NOMO-1 treated with dmso at 0.1 percent for 144 hours (cell line): Measurements from ENCODE around the gene EXT2.

ENCODE experiments used
- DNase-seq: peaks from one replicate; lab custom pipeline; 2025; ENCODE audit not compliant: unreplicated experiment; lab: John Stamatoyannopoulos, UW

Gene EXT2

DNA sequence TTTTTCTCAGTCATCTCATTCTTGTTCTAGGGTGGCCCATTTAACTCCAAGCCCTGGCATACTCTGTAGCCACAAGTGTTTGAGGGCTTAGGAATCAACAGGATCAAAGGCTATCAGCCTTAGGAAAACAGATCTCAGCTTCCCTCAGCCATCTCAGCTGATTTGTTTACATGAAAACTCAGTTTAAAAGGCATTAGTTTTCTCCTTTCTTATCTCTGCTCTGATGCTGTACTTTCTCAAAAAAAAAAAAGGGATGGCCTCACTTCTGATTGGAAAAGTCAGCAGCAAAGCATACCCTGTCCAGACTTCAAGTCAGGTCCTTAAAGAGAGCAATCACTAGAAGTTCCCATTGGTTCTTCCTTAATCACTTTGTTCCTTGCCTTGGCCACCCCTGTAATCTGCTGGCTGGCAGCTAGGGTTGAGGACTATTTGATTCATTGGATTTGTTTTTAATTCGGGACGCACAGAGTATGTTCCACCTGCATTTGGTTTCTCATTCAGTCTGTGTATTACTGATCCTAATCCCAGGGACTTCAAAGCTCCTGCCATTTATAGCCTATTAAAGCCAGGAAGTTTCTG lies 102.8 kb downstream of the EXT2 start:
- no peak for DNase-seq

- no peak for DNase-seq
Measured at GRCh38 chr11:44199298-44199697, 103.8 kb downstream of the EXT2 start.

GRCh38 chr11:44199816-44200215 lies 104.3 kb downstream of the EXT2 start:
- no peak for DNase-seq

- no peak for DNase-seq
Measured at GRCh38 chr11:44203270-44204043, 108.0 kb downstream of the EXT2 start.

DNA sequence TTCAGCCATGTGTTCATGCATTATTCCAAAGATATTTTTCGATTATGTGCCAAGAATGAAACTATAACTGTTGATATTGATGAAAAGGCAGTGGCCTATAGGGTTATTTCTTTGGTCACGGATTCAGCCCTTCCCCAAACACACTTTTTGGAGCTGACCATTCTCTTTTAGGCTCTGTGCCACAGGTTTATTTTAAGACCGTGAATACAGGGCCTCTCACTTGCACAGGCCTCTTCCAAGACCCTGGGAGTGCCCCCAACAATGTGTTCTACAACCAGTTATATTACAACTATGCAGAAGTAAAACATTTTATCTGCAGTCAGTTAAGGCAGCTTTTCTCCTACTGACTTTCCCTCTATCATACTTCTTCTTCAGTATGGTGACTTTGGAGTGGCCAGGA lies 109.9 kb downstream of the EXT2 start:
- no peak for DNase-seq

DNA sequence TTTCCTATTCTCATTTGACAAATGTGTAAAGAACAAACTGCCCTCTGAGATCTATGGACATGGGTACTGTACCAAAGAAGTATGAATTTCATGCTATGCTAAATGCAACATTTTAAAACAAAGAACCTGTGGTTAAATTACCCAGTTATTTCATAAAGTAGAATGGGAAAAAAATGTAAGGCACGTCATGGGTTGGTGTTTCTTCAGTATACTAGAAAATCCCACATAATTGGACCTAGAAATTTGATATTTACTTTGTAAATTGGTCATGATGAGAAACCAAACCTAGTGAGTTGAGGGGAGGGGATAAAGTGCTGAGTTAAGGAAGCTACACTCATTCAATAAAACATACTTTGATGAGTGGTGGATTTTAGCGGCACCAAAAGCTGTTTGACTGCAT lies 110.4 kb downstream of the EXT2 start:
- DNase-seq, result no peak

- DNase-seq, result no peak
Measured at GRCh38 chr11:44207292-44207691, 111.8 kb downstream of the EXT2 start.

DNA sequence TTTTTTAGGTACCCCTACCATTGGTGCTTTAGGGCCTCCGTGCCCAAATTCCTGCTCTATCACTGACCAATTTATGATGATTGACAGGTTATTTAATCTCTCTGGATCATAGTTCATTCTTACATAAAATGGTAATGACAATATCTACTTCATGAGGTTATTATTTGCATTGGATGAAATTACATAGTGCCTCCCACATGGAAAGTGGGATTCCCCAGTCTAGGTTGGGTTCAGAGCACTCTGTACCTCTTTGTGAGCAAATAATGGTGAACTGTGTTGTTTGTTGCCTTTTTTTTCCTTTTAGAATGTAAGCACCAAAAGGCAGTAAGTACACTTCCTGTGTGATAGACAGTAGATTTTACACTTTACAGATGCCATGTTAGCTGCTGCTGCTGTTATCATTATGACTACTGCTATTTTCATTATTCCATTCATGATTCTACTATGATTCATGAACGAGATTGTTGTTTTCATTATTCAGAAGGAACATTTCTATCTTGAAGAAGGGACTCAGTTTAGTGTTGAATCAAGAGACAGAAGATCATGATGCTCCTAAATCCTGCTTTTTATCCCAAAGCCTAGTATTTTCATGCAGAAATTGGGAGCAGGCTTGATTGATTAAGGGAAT lies 113.6 kb downstream of the EXT2 start:
- DNase-seq, result no peak

DNA sequence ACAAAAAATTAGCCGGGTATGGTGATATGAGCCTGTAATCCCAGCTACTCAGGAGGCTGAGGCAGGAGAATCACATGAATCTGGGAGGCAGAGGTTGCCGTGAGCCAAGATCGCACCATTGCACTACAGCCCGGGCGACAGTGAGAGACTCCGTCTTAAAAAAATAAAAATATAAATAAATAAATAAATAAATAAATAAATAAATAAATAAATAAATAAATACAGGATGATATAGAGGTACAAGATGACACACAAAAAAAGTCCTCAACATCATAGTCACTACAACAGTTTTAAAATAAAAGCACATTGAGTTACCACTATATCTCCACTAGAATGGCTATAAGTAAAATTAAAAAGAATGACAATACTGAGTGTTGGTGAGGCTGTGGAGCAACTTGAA lies 116.7 kb downstream of the EXT2 start:
- DNase-seq, result no peak

DNA sequence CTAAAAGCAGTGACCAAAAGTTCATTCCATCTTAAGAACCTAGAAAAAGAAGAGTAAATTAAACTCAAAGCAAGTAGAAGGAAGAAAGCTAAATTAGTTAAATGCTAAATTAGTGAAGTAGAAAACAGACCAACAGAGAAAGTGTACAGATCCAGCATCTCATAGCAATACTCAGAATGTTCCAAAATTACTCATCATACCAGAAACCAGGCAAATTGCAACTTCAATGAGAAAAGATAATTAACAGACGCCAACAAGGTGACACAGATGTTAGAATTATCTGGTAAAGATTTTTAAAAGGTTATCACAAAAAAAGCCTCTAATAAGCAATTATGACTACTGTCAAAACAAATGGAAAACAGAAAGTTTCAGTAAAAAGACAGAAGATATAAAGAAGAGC lies 117.7 kb downstream of the EXT2 start:
- DNase-seq, result no peak

GRCh38 chr11:44217432-44217831 lies 122.0 kb downstream of the EXT2 start:
- DNase-seq, result no peak

GRCh38 chr11:44219830-44220796 lies 124.6 kb downstream of the EXT2 start:
- no peak for DNase-seq

GRCh38 chr11:44221456-44221855 lies 126.0 kb downstream of the EXT2 start:
- DNase-seq, result no peak

GRCh38 chr11:44221992-44222391 lies 126.5 kb downstream of the EXT2 start:
- no peak for DNase-seq

GRCh38 chr11:44223238-44223637 lies 127.8 kb downstream of the EXT2 start:
- DNase-seq, result no peak

DNA sequence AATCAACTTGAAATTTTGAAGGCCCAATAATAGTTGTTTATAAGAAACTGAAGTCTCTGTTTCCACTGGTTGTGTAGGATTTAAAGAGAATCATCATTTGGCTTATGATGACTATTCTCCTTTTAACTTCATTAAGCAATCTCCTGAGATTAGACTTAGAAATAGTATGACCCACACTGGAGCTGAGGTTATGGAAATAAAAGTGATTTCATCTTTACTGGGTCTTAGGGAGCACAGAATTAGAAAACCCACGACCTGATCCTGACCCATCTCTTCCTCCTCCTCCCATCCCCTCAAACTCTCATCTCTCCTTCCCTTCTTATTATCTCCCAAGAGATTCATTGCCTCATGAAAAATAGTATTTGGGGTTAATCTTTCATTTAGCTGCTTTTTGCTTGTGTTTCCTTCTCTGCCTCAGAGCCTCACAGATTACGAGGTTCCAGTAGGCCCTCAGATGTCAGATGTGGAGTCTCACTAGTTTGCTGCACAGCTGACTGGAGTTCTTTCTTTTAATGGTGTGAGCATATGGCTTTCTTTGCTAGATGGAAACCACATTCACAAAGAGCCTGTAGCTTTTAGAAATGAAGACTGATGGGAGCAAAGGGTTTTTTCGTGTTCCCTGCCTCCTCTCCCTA lies 129.5 kb downstream of the EXT2 start:
- DNase-seq, result no peak

- no peak for DNase-seq
Measured at GRCh38 chr11:44226490-44226889, 131.0 kb downstream of the EXT2 start.

DNA sequence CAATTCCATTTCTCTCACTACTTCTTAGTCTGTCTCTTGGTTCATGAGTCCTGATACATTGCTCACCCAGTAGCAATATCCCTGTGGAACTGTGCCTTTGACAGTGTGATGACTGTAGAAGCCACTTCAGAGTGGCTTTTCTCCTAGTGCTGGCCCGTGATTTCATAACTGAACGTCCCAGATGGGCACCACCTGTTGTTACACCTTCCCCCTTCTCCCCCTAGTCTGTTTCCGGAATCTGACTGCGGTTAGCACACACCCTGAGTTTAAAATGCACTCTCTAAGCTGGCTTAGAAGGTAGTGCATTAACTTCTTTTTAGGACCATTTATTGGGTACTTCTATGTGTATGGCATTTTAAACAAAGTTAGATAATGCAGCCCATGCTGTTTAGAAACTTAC lies 131.5 kb downstream of the EXT2 start:
- no peak for DNase-seq

- DNase-seq, result no peak
Measured at GRCh38 chr11:44228379-44228778, 132.9 kb downstream of the EXT2 start.

DNA sequence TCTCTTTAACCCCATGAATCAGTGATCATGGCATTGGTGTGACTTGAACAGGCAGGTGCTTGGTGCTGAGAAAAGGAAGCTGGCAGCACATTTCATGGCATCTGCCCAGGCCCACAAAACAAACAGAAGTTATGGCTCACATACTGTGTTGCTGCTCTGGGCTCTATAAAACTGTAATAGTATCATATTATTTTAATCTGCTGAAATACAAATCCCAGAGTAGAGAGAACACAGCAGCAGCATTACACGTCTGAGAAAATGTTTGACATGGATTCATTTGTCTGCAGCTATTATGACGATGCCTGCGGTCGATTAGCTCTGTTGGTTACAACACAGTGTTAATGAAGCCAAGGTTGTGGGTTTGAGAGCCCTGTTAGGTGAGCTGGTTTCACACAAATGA lies 133.6 kb downstream of the EXT2 start:
- no peak for DNase-seq

GRCh38 chr11:44229624-44230023 lies 134.1 kb downstream of the EXT2 start:
- no peak for DNase-seq
